Activated CD4-positive, alpha-beta memory T cell treated with anti-CD3 and anti-CD28 coated beads for 36 hours (primary cell): Measurements from ENCODE around the gene NHLH2. TPM values are rescaled to one million over a fixed set of nuclear protein-coding genes. Genes with fewer than 3 reads are reported as not detected.

Experiments
- CTCF ChIA-PET: fragments of 350-600 bp; sonication (Branson Sonifier 250); formaldehyde crosslinking; loops from one replicate; lab custom pipeline; 2021; ENCODE audit warnings: antibody characterized with exemption, inconsistent platforms; lab: Charles Lee
- POLR2A ChIA-PET: fragments of 350-600 bp; sonication (Branson Sonifier 250); formaldehyde crosslinking; loops from one replicate; lab custom pipeline; 2021; ENCODE audit warnings: antibody characterized with exemption; lab: Charles Lee
- DNase-seq: peaks from one replicate; pipeline ENCODE4 v3.0.0-alpha.2; 2020
- H3K27ac Mint-ChIP-seq: one replicate; pipeline ENCODE4 v1.8.0; 2021; ENCODE audit warnings: mixed read lengths
- H3K27me3 Mint-ChIP-seq: one replicate; pipeline ENCODE4 v1.8.0; 2021; ENCODE audit warnings: mixed read lengths
- H3K36me3 Mint-ChIP-seq: one replicate; pipeline ENCODE4 v1.8.0; 2021; ENCODE audit warnings: mixed read lengths
- H3K4me1 Mint-ChIP-seq: one replicate; pipeline ENCODE4 v1.8.0; 2021; ENCODE audit warnings: low read depth, mixed read lengths
- H3K4me3 Mint-ChIP-seq: one replicate; pipeline ENCODE4 v1.8.0; 2021; ENCODE audit warnings: mild to moderate bottlenecking, mixed read lengths
- H3K9me3 Mint-ChIP-seq: one replicate; pipeline ENCODE4 v1.8.0; 2021; ENCODE audit warnings: mixed read lengths
- intact Hi-C: fragments of 100-400 bp; cut with micrococcal nuclease; formaldehyde crosslinking; loops from one replicate; pipeline ENCODE4 v1.15.1; 2023
- total RNA-seq, 2 experiments: library from RNA; stranded (reverse); gene quantifications; one replicate each; pipeline ENCODE4 v1.2.3, GENCODE V29; 2021

Gene NHLH2
- not detected for total RNA-seq

GRCh38 chr1:115840605-115841460 is at the start of gene NHLH2:
TSS of gene NHLH2 (minus strand) at chr1:115841126. CDS start at chr1:115838372, 2,754 bp downstream.
- no peak for DNase-seq
- peaks cover 7% of the 10 kb centered on the region for H3K4me1 Mint-ChIP-seq
- H3K27me3 Mint-ChIP-seq: peaks cover 57% of the 10 kb centered on the region
- H3K4me3 Mint-ChIP-seq: peak within 1 kb of the TSS; percentile 8
- peaks cover 3% of the 10 kb centered on the region for H3K9me3 Mint-ChIP-seq
- intact Hi-C loops: no loop called here
- H3K36me3 Mint-ChIP-seq: no peaks in the 10 kb centered on the region
- ChIA-PET POLR2A (no interaction called here), CTCF (no interaction called here)
- no peak within 1 kb of the TSS for H3K27ac Mint-ChIP-seq

- Mint-ChIP-seq H3K4me1 (no peaks in the 10 kb centered on the region), H3K36me3 (no peaks in the 10 kb centered on the region), H3K27ac (no peak overlapping the region), H3K9me3 (no peaks in the 10 kb centered on the region), H3K27me3 (no peaks in the 10 kb centered on the region), H3K4me3 (no peak overlapping the region)
- no peak for DNase-seq
- intact Hi-C loops: no loop called here
- POLR2A ChIA-PET: no interaction called here
- CTCF ChIA-PET: no interaction called here
These were observed 49.7 kb upstream of the NHLH2 start for GRCh38 chr1:115890580-115890979.

GRCh38 chr1:115888976-115889375 is 48.0 kb upstream of the NHLH2 start:
- Mint-ChIP-seq H3K36me3 (no peaks in the 10 kb centered on the region), H3K4me1 (no peaks in the 10 kb centered on the region), H3K9me3 (no peaks in the 10 kb centered on the region), H3K4me3 (no peak overlapping the region), H3K27ac (no peak overlapping the region), H3K27me3 (no peaks in the 10 kb centered on the region)
- no peak for DNase-seq
- ChIA-PET CTCF (no interaction called here), POLR2A (no interaction called here)
- intact Hi-C loops: no loop called here

- H3K36me3 Mint-ChIP-seq: no peaks in the 10 kb centered on the region
- peaks cover 12% of the 10 kb centered on the region for H3K27me3 Mint-ChIP-seq
- no peaks in the 10 kb centered on the region for H3K9me3 Mint-ChIP-seq
- no peaks in the 10 kb centered on the region for H3K4me1 Mint-ChIP-seq
- DNase-seq: no peak
- ChIA-PET POLR2A (no interaction called here), CTCF (no interaction called here)
- intact Hi-C loops: no loop called here
- no peak overlapping the region for H3K27ac Mint-ChIP-seq
- no peak overlapping the region for H3K4me3 Mint-ChIP-seq
These were observed 42.3 kb upstream of the NHLH2 start for GRCh38 chr1:115882913-115883902.

GRCh38 chr1:115880981-115881672 is 40.2 kb upstream of the NHLH2 start:
- no peak overlapping the region for H3K4me3 Mint-ChIP-seq
- CTCF ChIA-PET: interaction anchor here (1.3 kb wide), 1 partner anchor 100 kb away, joined by 3 read pairs; no protein-coding TSS in a partner anchor
- H3K36me3 Mint-ChIP-seq: no peaks in the 10 kb centered on the region
- H3K4me1 Mint-ChIP-seq: no peaks in the 10 kb centered on the region
- peaks cover 18% of the 10 kb centered on the region for H3K27me3 Mint-ChIP-seq
- H3K9me3 Mint-ChIP-seq: no peaks in the 10 kb centered on the region
- intact Hi-C loops: no loop called here
- DNase-seq: no peak
- POLR2A ChIA-PET: no interaction called here
- no peak overlapping the region for H3K27ac Mint-ChIP-seq

GRCh38 chr1:115879977-115880376 is 39.1 kb upstream of the NHLH2 start:
- DNase-seq: no peak
- ChIA-PET CTCF (interaction anchor here (0.5 kb wide), 1 partner anchor 759 kb away, joined by 3 read pairs; no protein-coding TSS in a partner anchor), POLR2A (no interaction called here)
- H3K4me3 Mint-ChIP-seq: no peak overlapping the region
- peaks cover 18% of the 10 kb centered on the region for H3K27me3 Mint-ChIP-seq
- H3K27ac Mint-ChIP-seq: no peak overlapping the region
- intact Hi-C loops: no loop called here
- no peaks in the 10 kb centered on the region for H3K4me1 Mint-ChIP-seq
- no peaks in the 10 kb centered on the region for H3K36me3 Mint-ChIP-seq
- no peaks in the 10 kb centered on the region for H3K9me3 Mint-ChIP-seq

- CTCF ChIA-PET: no interaction called here
- POLR2A ChIA-PET: no interaction called here
- H3K9me3 Mint-ChIP-seq: no peaks in the 10 kb centered on the region
- no peak overlapping the region for H3K27ac Mint-ChIP-seq
- H3K36me3 Mint-ChIP-seq: no peaks in the 10 kb centered on the region
- peaks cover 25% of the 10 kb centered on the region for H3K27me3 Mint-ChIP-seq
- intact Hi-C loops: no loop called here
- no peak for DNase-seq
- H3K4me3 Mint-ChIP-seq: no peak overlapping the region
- H3K4me1 Mint-ChIP-seq: no peaks in the 10 kb centered on the region
These were observed 36.6 kb upstream of the NHLH2 start for GRCh38 chr1:115877511-115877910.

- Mint-ChIP-seq H3K27me3 (peaks cover 21% of the 10 kb centered on the region), H3K4me1 (no peaks in the 10 kb centered on the region), H3K27ac (no peak overlapping the region), H3K4me3 (no peak overlapping the region), H3K9me3 (no peaks in the 10 kb centered on the region), H3K36me3 (no peaks in the 10 kb centered on the region)
- DNase-seq: no peak
- POLR2A ChIA-PET: no interaction called here
- intact Hi-C loops: no loop called here
- CTCF ChIA-PET: no interaction called here
These were observed 34.0 kb upstream of the NHLH2 start for GRCh38 chr1:115874904-115875303.

- Mint-ChIP-seq H3K27me3 (peaks cover 21% of the 10 kb centered on the region), H3K9me3 (no peaks in the 10 kb centered on the region), H3K4me3 (no peak overlapping the region), H3K36me3 (no peaks in the 10 kb centered on the region), H3K4me1 (no peaks in the 10 kb centered on the region), H3K27ac (no peak overlapping the region)
- intact Hi-C loops: no loop called here
- CTCF ChIA-PET: no interaction called here
- no peak for DNase-seq
- POLR2A ChIA-PET: no interaction called here
These were observed 33.6 kb upstream of the NHLH2 start for GRCh38 chr1:115874497-115874896.

GRCh38 chr1:115873184-115873583 is 32.3 kb upstream of the NHLH2 start:
- POLR2A ChIA-PET: no interaction called here

GRCh38 chr1:115869064-115869463 is 28.1 kb upstream of the NHLH2 start:
- CTCF ChIA-PET: no interaction called here
- DNase-seq: no peak
- no peak overlapping the region for H3K27ac Mint-ChIP-seq
- H3K4me1 Mint-ChIP-seq: no peaks in the 10 kb centered on the region
- peaks cover 17% of the 10 kb centered on the region for H3K27me3 Mint-ChIP-seq
- H3K9me3 Mint-ChIP-seq: no peaks in the 10 kb centered on the region
- H3K36me3 Mint-ChIP-seq: no peaks in the 10 kb centered on the region
- H3K4me3 Mint-ChIP-seq: no peak overlapping the region
- POLR2A ChIA-PET: no interaction called here
- intact Hi-C loops: no loop called here

More at GRCh38 chr1:115873184-115873583, 32.3 kb upstream of the NHLH2 start:
- Mint-ChIP-seq H3K4me1 (no peaks in the 10 kb centered on the region), H3K9me3 (no peaks in the 10 kb centered on the region), H3K36me3 (no peaks in the 10 kb centered on the region), H3K27ac (no peak overlapping the region), H3K27me3 (peaks cover 23% of the 10 kb centered on the region), H3K4me3 (no peak overlapping the region)
- intact Hi-C loops: no loop called here
- CTCF ChIA-PET: no interaction called here
- DNase-seq: no peak

GRCh38 chr1:115867216-115867615 is 26.3 kb upstream of the NHLH2 start:
- intact Hi-C loops: no loop called here
- Mint-ChIP-seq H3K36me3 (no peaks in the 10 kb centered on the region), H3K9me3 (no peaks in the 10 kb centered on the region), H3K4me1 (no peaks in the 10 kb centered on the region), H3K27ac (no peak overlapping the region), H3K27me3 (peaks cover 14% of the 10 kb centered on the region), H3K4me3 (no peak overlapping the region)
- ChIA-PET POLR2A (no interaction called here), CTCF (no interaction called here)
- no peak for DNase-seq
